GM18873 (cell line): ENCODE results near the gene NCOA3.
"Not testable (repeated sequence)": the region's sequence is repeated elsewhere in the genome, so short reads cannot be mapped to it uniquely, and the experiment has no call there.

ENCODE experiments used
- ATAC-seq: cut with Tn5 transposase; IDR thresholded peaks from one replicate; pipeline ENCODE4 v1.9.1; 2021; ENCODE audit warnings: mild to moderate bottlenecking, moderate library complexity, moderate number of reproducible peaks; ENCODE audit not compliant: unreplicated experiment, low FRiP score

The NCOA3 gene

DNA sequence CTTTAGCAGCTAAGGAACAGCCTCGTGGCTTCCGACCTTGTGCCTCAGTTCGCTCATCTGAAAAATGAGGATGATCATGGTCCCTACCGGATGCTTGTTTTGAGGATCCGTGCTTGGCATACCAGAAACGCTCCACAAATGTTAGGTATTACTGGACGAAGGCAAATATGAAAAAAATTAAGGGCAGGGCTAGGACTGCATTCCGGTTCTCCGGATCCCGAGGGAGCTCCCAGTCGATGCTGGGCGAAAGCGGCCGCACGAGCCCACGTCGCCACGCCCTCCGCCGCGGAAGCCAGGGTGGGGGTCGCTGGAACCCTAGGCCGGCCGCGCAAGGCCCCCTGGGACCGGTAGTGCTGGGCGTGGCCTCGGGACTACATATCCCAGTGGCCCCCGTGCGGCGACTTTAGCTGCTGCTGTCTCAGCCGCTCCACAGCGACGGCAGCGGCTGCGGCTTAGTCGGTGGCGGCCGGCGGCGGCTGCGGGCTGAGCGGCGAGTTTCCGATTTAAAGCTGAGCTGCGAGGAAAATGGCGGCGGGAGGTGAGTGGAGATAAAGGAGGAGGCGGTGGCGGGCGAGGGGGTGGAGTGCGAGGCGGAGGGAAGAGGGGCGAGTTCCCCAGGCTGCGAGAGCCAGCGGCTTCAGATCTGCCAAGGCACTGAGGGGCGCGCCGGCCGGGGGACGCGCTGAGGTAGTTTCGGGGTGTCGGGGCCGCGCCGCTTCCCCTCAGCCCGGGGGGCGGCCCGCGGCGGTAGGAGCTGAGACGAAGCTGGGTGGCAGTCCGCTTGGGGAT lies at the start of gene NCOA3:
Gene NCOA3, plus strand, starts transcription at position 406 of the 789 bp plus-strand sequence. CDS start 120,361 bp downstream, outside the sequence.
- ATAC-seq, result peak; percentile 58

- ATAC-seq, result no peak
These were observed 48.9 kb upstream of the NCOA3 start for GRCh38 chr20:47452736-47453161.

GRCh38 chr20:47453167-47453782 lies 48.4 kb upstream of the NCOA3 start:
- ATAC-seq, result peak; percentile 86

GRCh38 chr20:47454298-47455132 lies 47.2 kb upstream of the NCOA3 start:
- ATAC-seq, result no peak

DNA sequence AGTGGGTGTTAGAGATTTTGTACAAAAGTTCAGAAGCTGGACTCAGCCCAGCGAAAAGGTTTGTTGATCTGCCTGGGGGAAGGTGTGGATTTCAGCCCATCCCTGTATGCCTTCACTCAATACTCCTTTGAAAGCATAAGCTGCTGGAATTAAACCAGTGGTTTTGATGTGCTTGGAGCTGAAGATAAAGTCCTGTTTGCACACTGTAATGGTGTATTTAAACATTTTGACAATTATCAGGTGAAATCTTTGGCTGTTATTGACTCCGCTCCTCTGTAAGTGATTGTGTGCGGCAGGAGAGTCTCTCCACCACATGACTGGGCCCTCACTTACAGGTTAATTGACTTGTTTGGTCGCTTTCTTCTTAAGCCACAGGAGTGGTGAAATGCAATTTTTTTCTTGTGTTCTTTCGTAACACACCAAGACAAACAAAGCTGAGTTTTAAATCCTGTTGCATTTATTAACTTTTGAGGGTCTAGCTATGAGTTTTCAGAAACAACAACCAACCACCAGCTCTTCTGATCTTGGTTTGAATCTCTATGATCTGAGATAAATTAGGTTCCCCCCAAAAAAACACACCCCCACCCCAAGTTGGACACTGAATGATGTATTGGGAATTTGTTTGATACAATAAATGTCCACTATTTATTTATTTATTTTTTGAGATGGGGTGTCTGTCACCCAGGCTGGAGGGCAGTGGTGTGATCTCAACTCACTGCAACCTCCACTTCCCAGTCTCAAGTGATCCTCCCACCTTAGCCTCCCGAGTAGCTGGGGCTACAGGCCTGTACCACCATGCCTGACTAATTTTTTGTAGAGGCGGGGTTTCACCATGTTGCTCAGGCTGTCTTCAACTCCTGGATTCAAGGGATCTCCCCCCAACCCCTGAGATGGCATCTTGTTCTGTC lies 46.3 kb upstream of the NCOA3 start:
- ATAC-seq, result no peak

GRCh38 chr20:47456041-47456537 lies 45.6 kb upstream of the NCOA3 start:
- ATAC-seq, result no peak

GRCh38 chr20:47456952-47457724 lies 44.5 kb upstream of the NCOA3 start:
- ATAC-seq, result no peak

- not testable (repeated sequence) for ATAC-seq
These were observed 43.2 kb upstream of the NCOA3 start for GRCh38 chr20:47458280-47459050.

GRCh38 chr20:47459344-47460073 lies 42.2 kb upstream of the NCOA3 start:
- ATAC-seq, result no peak

DNA sequence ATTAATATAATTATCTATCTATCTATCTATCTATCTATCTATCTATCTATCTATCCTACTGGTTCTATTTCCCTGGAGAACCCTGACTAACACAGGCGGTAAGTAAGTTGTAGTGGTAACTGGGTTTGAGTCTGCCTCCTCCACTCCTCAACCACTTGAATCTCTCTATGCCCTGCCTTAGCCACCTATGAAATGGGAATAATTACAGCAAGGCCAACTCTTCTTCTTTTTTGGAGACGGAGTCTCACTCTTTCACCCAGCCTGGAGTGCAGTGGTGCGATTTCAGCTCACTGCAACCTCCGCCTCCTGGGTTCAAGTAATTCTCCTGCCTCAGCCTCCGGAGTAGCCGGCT lies 41.0 kb upstream of the NCOA3 start:
- ATAC-seq, result not testable (repeated sequence)

DNA sequence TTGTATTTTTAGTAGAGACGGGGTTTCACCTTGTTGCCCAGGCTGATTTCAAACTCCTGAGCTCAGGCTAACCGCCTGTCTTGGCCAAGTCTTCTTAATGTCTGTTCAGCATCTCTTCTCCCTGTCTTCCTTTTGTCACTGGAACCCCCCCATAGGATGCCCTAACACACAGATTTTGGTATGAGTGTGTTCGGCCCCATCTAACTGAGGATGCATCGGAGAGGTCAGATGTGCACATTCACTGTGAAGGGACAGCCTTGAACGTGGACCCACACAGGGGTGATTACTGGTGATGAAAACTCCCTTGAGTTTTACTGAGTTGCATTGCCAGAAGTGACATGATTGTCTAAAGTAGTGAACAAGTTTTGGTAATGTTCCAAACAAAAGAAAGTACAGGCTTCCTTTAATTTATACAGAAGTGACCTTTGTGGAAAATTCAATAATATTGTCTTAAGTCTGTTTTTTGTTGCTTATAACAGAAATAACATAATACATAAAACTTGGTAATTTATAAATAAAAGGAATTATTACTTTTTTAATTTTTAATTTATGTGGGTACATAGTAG lies 40.5 kb upstream of the NCOA3 start:
- ATAC-seq, result no peak

- not testable (repeated sequence) for ATAC-seq
These were observed 39.8 kb upstream of the NCOA3 start for GRCh38 chr20:47461906-47462305.

DNA sequence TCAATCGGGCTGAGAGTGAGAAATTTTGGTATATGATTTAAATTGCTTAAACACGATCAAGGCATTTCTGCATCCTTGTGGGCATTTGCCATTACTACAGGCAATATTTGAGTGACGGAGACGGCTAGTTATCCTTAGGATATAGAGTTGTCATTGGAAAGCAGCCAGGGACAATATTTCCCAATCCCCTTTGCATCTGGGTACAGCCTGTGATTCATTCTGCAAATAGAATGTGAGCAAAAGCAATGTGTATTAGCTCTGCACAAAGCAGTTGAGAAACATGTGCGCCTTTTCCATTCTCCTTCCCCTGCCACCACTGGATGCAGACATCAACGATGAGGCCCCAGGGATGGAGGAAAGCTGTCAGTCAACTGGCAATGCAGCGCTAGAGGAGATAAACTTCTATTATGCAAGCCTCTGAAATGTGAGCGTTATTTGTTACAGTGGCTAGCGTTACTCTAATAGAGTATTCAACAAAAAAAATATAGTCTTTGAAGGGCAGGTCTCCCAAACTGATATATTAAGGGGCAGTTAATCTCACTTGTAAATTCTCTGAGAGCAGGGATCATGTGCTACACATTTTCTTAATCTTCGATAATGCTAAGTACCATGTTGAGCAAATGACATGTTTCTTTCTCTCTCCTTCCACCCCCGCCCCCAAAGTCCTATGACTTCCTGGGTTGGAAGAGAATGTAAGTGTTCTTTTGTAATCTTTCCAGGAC lies 37.1 kb upstream of the NCOA3 start:
- no peak for ATAC-seq

DNA sequence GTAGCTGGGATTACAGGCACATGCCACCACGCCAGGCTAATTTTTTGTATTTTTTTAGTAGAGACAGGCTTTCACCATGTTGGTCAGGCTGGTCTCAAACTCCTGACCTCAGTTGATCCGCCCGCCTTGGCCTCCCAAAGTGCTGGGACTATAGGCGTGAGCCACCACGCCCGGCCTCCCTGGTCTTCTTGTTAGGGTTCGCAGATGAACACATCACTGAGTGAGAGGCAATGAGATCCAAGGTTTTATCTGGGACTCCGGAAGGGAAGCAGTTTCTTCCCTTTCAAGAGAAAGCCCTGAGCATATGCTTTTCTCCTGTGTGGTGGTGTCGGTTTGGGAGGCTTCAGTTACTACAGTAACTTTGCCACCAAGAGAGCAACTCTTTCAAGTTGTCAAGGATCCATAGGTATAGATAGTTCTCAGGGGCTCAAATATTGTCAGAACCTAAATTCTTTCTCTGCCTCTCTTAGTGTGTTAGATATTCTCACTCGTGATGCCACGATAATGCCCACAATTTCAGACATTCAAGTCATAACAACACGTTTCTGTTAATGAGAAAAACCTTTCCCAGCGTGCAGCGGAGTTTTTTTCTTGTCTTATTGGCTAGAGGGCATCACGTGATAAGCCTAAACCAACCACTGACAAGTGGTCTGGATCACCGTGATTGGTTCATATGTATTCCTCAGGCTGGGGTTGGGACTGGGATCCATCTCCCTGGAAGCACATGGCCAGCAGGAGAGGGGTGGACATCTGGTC lies 36.2 kb upstream of the NCOA3 start:
- ATAC-seq, result no peak

DNA sequence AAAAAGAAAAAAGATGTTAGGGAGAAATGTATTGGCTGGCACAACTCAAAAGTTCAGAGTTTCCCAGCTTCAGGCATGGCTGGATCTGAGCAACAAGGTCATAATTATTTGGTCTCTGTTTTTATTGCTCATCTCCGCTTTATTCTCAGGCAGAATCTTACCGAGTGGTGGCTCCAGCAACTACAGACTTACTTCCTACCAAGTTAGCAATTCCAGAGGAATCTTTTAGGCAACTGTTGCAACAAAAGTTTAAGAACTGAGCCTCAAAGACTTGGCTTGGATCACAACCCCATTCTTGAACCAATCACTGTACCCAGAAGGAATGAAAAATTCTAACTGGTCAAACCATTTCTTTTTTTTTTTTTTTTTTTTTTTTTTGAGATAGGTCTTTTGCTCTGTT lies 35.5 kb upstream of the NCOA3 start:
- no peak for ATAC-seq
